PC-3 (cell line): Measurements from ENCODE around the gene SLC9A9.

Experiments
- CTCF ChIP-seq: fragments of 300-600 bp; sonication (generic); conservative IDR thresholded peaks from 2 replicates; pipeline ENCODE4 v1.5.1; 2017; ENCODE audit warnings: antibody characterized with exemption, low read depth, mild to moderate bottlenecking, low read length
- EZH2 ChIP-seq: fragments of 300-600 bp; sonication (generic); IDR thresholded peaks from one replicate; pipeline ENCODE4 v1.6.1; 2017; ENCODE audit warnings: antibody characterized with exemption, mild to moderate bottlenecking, low read length; ENCODE audit not compliant: unreplicated experiment
- EZH2phosphoT487 ChIP-seq: fragments of 300-600 bp; sonication (generic); IDR thresholded peaks from 2 replicates; pipeline ENCODE4 v1.6.1; 2018; ENCODE audit warnings: mild to moderate bottlenecking, antibody characterized with exemption, low read length, borderline replicate concordance

GRCh38 chr3:143661677-143662076 is 186.6 kb downstream of the SLC9A9 start:
- TF ChIP-seq CTCF (no peak), EZH2 (no peak), EZH2phosphoT487 (no peak)
